IMR-90 (cell line): Measurements from ENCODE around the gene RTKN. TPM values are rescaled to one million over a fixed set of nuclear protein-coding genes. Genes with fewer than 3 reads are reported as not detected.
A peak's percentile ranks its signal among the peaks of the same experiment; 100 is the strongest.

Experiments used
- ATAC-seq: fragments of 200-7000 bp; cut with Tn5 transposase; 2 replicates; pipeline ENCODE4 v1.9.1; 2020; ENCODE audit warnings: low read depth, mild to moderate bottlenecking, moderate library complexity
- BruUV-seq: library from RNA; stranded (reverse); fragments of 400-500 nt; replicated peaks from 2 replicates; lab custom pipeline; 2021; lab: Mats Ljungman, UMichigan
- CTCF ChIA-PET: fragments of 300-600 bp; formaldehyde crosslinking; extraction: SDS; loops from one replicate; lab custom pipeline; 2021; ENCODE audit warnings: antibody characterized with exemption; lab: Yijun Ruan, JAX
- POLR2A ChIA-PET: fragments of 300-600 bp; sonication (Branson Sonifier 250); formaldehyde crosslinking; loops from one replicate; lab custom pipeline; 2022; ENCODE audit warnings: antibody characterized with exemption; ENCODE audit not compliant: unreplicated experiment; lab: Charles Lee
- DNase-seq: peaks from one replicate; pipeline ENCODE4 v3.0.0; 2013
- H2AFZ ChIP-seq: replicated peaks from 2 replicates; pipeline ENCODE3; 2013; ENCODE audit warnings: low read length, mild to moderate bottlenecking; ENCODE audit not compliant: poor library complexity
- H2AK5ac ChIP-seq: 2 replicates; pipeline ENCODE4 v1.6.1; 2013; ENCODE audit warnings: low read depth, low read length, inconsistent platforms
- H2AK9ac ChIP-seq: replicated peaks from 2 replicates; pipeline ENCODE3; 2013; ENCODE audit warnings: mild to moderate bottlenecking, low read depth, low read length, moderate library complexity; ENCODE audit not compliant: poor library complexity
- H2BK120ac ChIP-seq: 2 replicates; pipeline ENCODE4 v1.6.1; 2013; ENCODE audit warnings: low read depth, low read length, inconsistent platforms
- H2BK15ac ChIP-seq: 3 replicates; pipeline ENCODE4 v1.6.1; 2013; ENCODE audit warnings: low read depth, low read length, inconsistent platforms
- H2BK20ac ChIP-seq: 2 replicates; pipeline ENCODE4 v1.6.1; 2013; ENCODE audit warnings: low read depth, mild to moderate bottlenecking, inconsistent platforms, low read length, moderate library complexity
- H2BK5ac ChIP-seq: 2 replicates; pipeline ENCODE4 v1.6.1; 2013; ENCODE audit warnings: mild to moderate bottlenecking, low read depth, low read length, inconsistent platforms; ENCODE audit not compliant: poor library complexity, severe bottlenecking
- H3K14ac ChIP-seq: replicated peaks from 2 replicates; pipeline ENCODE4 v1.6.1; 2013; ENCODE audit warnings: low read depth, low read length, inconsistent platforms
- H3K18ac ChIP-seq: 2 replicates; pipeline ENCODE4 v1.6.1; 2013; ENCODE audit warnings: low read depth, low read length, control low read depth
- H3K23ac ChIP-seq: 2 replicates; pipeline ENCODE4 v1.6.1; 2013; ENCODE audit warnings: low read depth, low read length, inconsistent platforms
- H3K27ac ChIP-seq: 2 replicates; pipeline ENCODE4 v1.5.1; 2013; ENCODE audit warnings: mild to moderate bottlenecking, control low read depth, low read length; ENCODE audit not compliant: insufficient read depth
- H3K27me3 ChIP-seq: 2 replicates; pipeline ENCODE4 v1.6.1; 2013; ENCODE audit warnings: low read length; ENCODE audit not compliant: control insufficient read depth, insufficient read depth
- H3K36me3 ChIP-seq: 2 replicates; pipeline ENCODE4 v1.6.1; 2013; ENCODE audit warnings: low read length, mixed read lengths; ENCODE audit not compliant: control insufficient read depth, insufficient read depth
- H3K4ac ChIP-seq: 2 replicates; pipeline ENCODE4 v1.6.1; 2013; ENCODE audit warnings: low read depth, low read length, inconsistent platforms
- H3K4me1 ChIP-seq: 2 replicates; pipeline ENCODE4 v1.6.1; 2013; ENCODE audit warnings: low read length, mixed read lengths; ENCODE audit not compliant: control insufficient read depth, insufficient read depth
- H3K4me2 ChIP-seq: 2 replicates; pipeline ENCODE4 v1.6.1; 2013; ENCODE audit warnings: low read depth, mild to moderate bottlenecking, control low read depth, low read length, moderate library complexity
- H3K4me3 ChIP-seq: 2 replicates; pipeline ENCODE4 v1.5.1; 2013; ENCODE audit warnings: low read depth, mild to moderate bottlenecking, control low read depth, low read length, moderate library complexity; ENCODE audit not compliant: insufficient read depth
- H3K56ac ChIP-seq: 2 replicates; pipeline ENCODE4 v1.6.1; 2013; ENCODE audit warnings: low read length, inconsistent platforms; ENCODE audit not compliant: insufficient read depth; ENCODE audit errors: extremely low read depth
- H3K79me1 ChIP-seq, 2 experiments: 2 replicates each; pipeline ENCODE4 v1.6.1; 2013; ENCODE audit warnings: low read length in 2 of 2, inconsistent platforms in 1 of 2, low read depth in 1 of 2
- H3K9ac ChIP-seq: 2 replicates; pipeline ENCODE4 v1.6.1; 2013; ENCODE audit warnings: low read depth, low read length, control low read depth
- H3K9me1 ChIP-seq: 2 replicates; pipeline ENCODE4 v1.6.1; 2013; ENCODE audit warnings: low read length, inconsistent platforms; ENCODE audit not compliant: insufficient read depth
- H3K9me3 ChIP-seq: 2 replicates; pipeline ENCODE4 v1.6.1; 2013; ENCODE audit warnings: low read length; ENCODE audit not compliant: control insufficient read depth, insufficient read depth
- H4K20me1 ChIP-seq: 2 replicates; pipeline ENCODE4 v1.6.1; 2013; ENCODE audit warnings: low read length, inconsistent platforms; ENCODE audit not compliant: insufficient read depth
- H4K5ac ChIP-seq: 2 replicates; pipeline ENCODE4 v1.6.1; 2013; ENCODE audit warnings: mild to moderate bottlenecking, low read depth, low read length, control low read depth
- H4K8ac ChIP-seq, 2 experiments: 2 replicates each; pipeline ENCODE4 v1.6.1; 2013; ENCODE audit warnings: low read depth in 2 of 2, low read length in 2 of 2, control low read depth in 1 of 2, inconsistent platforms in 1 of 2
- H4K91ac ChIP-seq: 2 replicates; pipeline ENCODE4 v1.6.1; 2013; ENCODE audit warnings: low read depth, low read length, inconsistent platforms; ENCODE audit not compliant: insufficient read depth
- BHLHE40 ChIP-seq: fragments of 150-350 bp; IDR thresholded peaks from 2 replicates; pipeline ENCODE4 v1.6.1; 2016; ENCODE audit warnings: mild to moderate bottlenecking, low read depth, low read length
- CTCF ChIP-seq: conservative IDR thresholded peaks from 2 replicates; pipeline ENCODE4 v1.5.1; 2012; ENCODE audit warnings: mild to moderate bottlenecking, low read depth, low read length, improper control_type of control experiment
- MAZ ChIP-seq: IDR thresholded peaks from 2 replicates; pipeline ENCODE4 v1.6.1; 2012; ENCODE audit warnings: low read depth, mild to moderate bottlenecking, low read length, improper control_type of control experiment, moderate library complexity, borderline replicate concordance
- MXI1 ChIP-seq: IDR thresholded peaks from 2 replicates; pipeline ENCODE4 v1.6.1; 2012; ENCODE audit warnings: low read depth, mild to moderate bottlenecking, low read length, moderate library complexity, borderline replicate concordance
- POLR2A ChIP-seq: IDR thresholded peaks from 2 replicates; pipeline ENCODE4 v1.6.1; 2012; ENCODE audit warnings: mild to moderate bottlenecking, low read depth, low read length
- RAD21 ChIP-seq: IDR thresholded peaks from 2 replicates; pipeline ENCODE4 v1.6.1; 2012; ENCODE audit warnings: low read length, improper control_type of control experiment
- SMC3 ChIP-seq: fragments of 150-350 bp; IDR thresholded peaks from 2 replicates; pipeline ENCODE4 v1.6.1; 2016; ENCODE audit warnings: low read depth, mild to moderate bottlenecking, antibody characterized with exemption, low read length, moderate library complexity
- USF2 ChIP-seq: fragments of 150-350 bp; IDR thresholded peaks from 2 replicates; pipeline ENCODE4 v1.6.1; 2017; ENCODE audit warnings: mild to moderate bottlenecking, antibody characterized with exemption, low read length, low read depth
- WGBS, 2 experiments: methylation state at CpG; one replicate each; pipeline versions ENCODE4 v1.1.5 to v1.1.7; 2013; ENCODE audit warnings: missing lambda C conversion rate in 2 of 2; ENCODE audit not compliant: insufficient read length in 1 of 2; ENCODE audit errors: extremely low coverage in 2 of 2; 5-methylcytosine and 5-hydroxymethylcytosine counted together
- dilution Hi-C: fragments of 300-500 bp; cut with HindIII; formaldehyde crosslinking; loops from one replicate; pipeline ENCODE4 v1.14.3; 2018; ENCODE audit warnings: low sequenced_read_pairs; ENCODE audit not compliant: unreplicated experiment
- in situ Hi-C: fragments of 300-500 bp; cut with MboI; formaldehyde crosslinking; loops from 3 replicates; pipeline ENCODE4 v1.14.3; 2019; ENCODE audit warnings: low sequenced_read_pairs, inconsistent platforms, mixed read lengths
- intact Hi-C: fragments of 100-400 bp; cut with micrococcal nuclease; formaldehyde crosslinking; loops from 2 replicates; pipeline ENCODE4 v1.10.0; 2022
- polyA plus RNA-seq, 3 experiments: library from polyadenylated mRNA; depleted of rRNA; stranded (reverse); fragments of >200 nt; gene quantifications; 2 replicates each; pipeline ENCODE4 v1.2.3, GENCODE V29; 2012; ENCODE audit warnings: low replicate concordance in 1 of 3
- total RNA-seq: library from RNA; depleted of rRNA; stranded (reverse); fragments of >200 nt; gene quantifications from 2 replicates; pipeline ENCODE4 v1.2.3, GENCODE V29; 2012

RTKN gene
- total and polyA plus RNA-seq, 2 of the 4 experiments (the other 2 are of a cell fraction), result 11.1 to 19.7 TPM

GRCh38 chr2:74391580-74392448 is 49.9 kb downstream of the RTKN start:
- in situ Hi-C loops, result no loop called here
- dilution Hi-C loops, result no loop called here
- no TSS peak for BruUV-seq

More at GRCh38 chr2:74391580-74392448, 49.9 kb downstream of the RTKN start:
- Histone ChIP-seq H3K27ac (peak overlapping the region; percentile 95), H3K14ac (peak overlapping the region; percentile 92), H2BK5ac (peak overlapping the region; percentile 95), H2AK5ac (peak overlapping the region; percentile 68; the same call in 1 of the 2 replicates), H4K91ac (peak overlapping the region; percentile 97), H3K18ac (peak overlapping the region; percentile 80), H4K8ac (peak overlapping the region; percentile 61 to 97), H4K5ac (peak overlapping the region; percentile 73), H2BK20ac (no peak overlapping the region), H3K56ac (peak overlapping the region; percentile 93), H3K4me2 (peak overlapping the region; percentile 96), H3K4me3 (peak overlapping the region; percentile 83), H3K9me1 (peaks cover 25% of the 10 kb centered on the region), H3K36me3 (no peaks in the 10 kb centered on the region), H3K23ac (peak overlapping the region; percentile 98), H3K27me3 (peaks cover 4% of the 10 kb centered on the region), H2AFZ (peak overlapping the region; percentile 97), H3K9me3 (no peaks in the 10 kb centered on the region), H2BK120ac (peak overlapping the region; percentile 64), H3K4ac (peak overlapping the region; percentile 93), H3K4me1 (peaks cover 9% of the 10 kb centered on the region), H4K20me1 (peaks cover 28% of the 10 kb centered on the region), H2BK15ac (peak overlapping the region; percentile 97; the same call in 2 of the 3 replicates), H3K79me1 (peaks cover 20 to 46% of the 10 kb centered on the region in 2 experiments; a peak in 3 of 4 replicates), H3K9ac (peak overlapping the region; percentile 92), H2AK9ac (peak overlapping the region; percentile 93)
- TF ChIP-seq BHLHE40 (no peak), POLR2A (peak; percentile 38; the same call in 1 of the 2 replicates), CTCF (peak; percentile 96), USF2 (0 out of 2 replicates have a peak, but pooled peaks have one; percentile 12), SMC3 (peak; percentile 56), RAD21 (peak; percentile 66), MAZ (peak; percentile 66; the same call in 1 of the 2 replicates), MXI1 (no peak; the same call in 1 of the 2 replicates)
- ChIA-PET POLR2A (interaction anchor here (0.6 kb wide), 2 partner anchors 10 to 17 kb away, joined by 3 to 5 read pairs; no protein-coding TSS in a partner anchor), CTCF (interaction anchor here (0.6 to 1.5 kb wide), 8 partner anchors 9 to 67 kb away, joined by 3 to 7 read pairs (median 4); partner anchors contain the start of gene DCTN1)
- DNase-seq (peak; percentile 85), ATAC-seq (peak; percentile 92)
- WGBS, 2 experiments, result 2% methylated on average over 27 of the region's 62 CpGs; no CpG with 5 or more reads in 1 of the 2 experiments
- intact Hi-C loops, result loop anchor here (5.0 to 10.0 kb wide), 2 partner anchors 60 to 467 kb away; partner anchors contain the start of gene DGUOK
